ENCODE results near the gene PEX14. TPM values are rescaled to one million over a fixed set of nuclear protein-coding genes. Genes with fewer than 3 reads are reported as not detected.

Gene PEX14
- total RNA-seq, 6 experiments from 2014 or later, result 10.5 to 26.5 (median 16.5) TPM

DNA sequence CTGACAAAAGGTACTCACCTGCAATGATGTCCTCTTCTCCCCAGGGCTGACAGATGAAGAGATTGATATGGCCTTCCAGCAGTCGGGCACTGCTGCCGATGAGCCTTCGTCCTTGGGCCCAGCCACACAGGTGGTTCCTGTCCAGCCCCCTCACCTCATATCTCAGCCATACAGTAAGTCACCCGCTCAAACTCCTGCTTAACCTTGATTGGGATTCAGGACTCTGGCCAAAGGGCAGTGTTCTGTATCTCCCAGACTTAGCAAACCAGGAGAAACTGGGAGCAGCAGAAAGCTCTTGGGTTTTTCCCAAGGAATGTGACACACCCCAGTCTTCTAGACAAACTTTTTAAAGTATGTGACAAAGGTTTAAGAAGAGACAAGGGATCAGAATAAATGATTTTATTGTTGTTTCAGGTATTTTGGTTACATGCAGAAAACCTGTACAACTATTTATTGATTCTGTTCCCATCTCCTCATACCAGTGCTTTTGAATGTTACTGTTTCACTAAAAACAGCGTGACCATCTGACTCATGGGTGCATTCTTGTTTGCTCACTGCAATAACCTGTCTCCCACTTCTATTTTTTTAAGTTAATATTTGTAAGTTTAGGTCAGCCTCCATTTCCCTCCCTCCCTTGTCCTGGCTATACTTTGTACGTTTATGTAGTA, 124.6 kb downstream of the PEX14 start:
- no peaks in the 10 kb centered on the region for H3K36me3 ChIP-seq
- peak overlapping the region; percentile 45 to 75 (median 54) for H3K27ac ChIP-seq
- TF ChIP-seq, protein P1, sequence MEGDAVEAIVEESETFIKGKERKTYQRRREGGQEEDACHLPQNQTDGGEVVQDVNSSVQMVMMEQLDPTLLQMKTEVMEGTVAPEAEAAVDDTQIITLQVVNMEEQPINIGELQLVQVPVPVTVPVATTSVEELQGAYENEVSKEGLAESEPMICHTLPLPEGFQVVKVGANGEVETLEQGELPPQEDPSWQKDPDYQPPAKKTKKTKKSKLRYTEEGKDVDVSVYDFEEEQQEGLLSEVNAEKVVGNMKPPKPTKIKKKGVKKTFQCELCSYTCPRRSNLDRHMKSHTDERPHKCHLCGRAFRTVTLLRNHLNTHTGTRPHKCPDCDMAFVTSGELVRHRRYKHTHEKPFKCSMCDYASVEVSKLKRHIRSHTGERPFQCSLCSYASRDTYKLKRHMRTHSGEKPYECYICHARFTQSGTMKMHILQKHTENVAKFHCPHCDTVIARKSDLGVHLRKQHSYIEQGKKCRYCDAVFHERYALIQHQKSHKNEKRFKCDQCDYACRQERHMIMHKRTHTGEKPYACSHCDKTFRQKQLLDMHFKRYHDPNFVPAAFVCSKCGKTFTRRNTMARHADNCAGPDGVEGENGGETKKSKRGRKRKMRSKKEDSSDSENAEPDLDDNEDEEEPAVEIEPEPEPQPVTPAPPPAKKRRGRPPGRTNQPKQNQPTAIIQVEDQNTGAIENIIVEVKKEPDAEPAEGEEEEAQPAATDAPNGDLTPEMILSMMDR (IDR thresholded peaks at IDR 0.05), result peak in 1 of 4 donors; percentile 29
- TF ChIP-seq POLR2A (IDR thresholded peaks at IDR 0.05), result no peak
- H3K4me1 ChIP-seq, result peaks cover 0 to 48% (median 21%) of the 10 kb centered on the region in 4 donors
- no peaks in the 10 kb centered on the region for H3K9me3 ChIP-seq
- DNase-seq, result peak in 1 of 3 donors; percentile 48
- H3K4me3 ChIP-seq, result no peak overlapping the region
- intact Hi-C loops (cut with DNase I), result no loop called here
- H3K27me3 ChIP-seq, result no peaks in the 10 kb centered on the region
- ATAC-seq, result peak; percentile 69 to 83 (median 74)
- 41% methylated on average over 5 of the region's 6 CpGs for WGBS (ENCODE audit: insufficient coverage, low coverage, low lambda C conversion rate, missing lambda C conversion rate)

DNA sequence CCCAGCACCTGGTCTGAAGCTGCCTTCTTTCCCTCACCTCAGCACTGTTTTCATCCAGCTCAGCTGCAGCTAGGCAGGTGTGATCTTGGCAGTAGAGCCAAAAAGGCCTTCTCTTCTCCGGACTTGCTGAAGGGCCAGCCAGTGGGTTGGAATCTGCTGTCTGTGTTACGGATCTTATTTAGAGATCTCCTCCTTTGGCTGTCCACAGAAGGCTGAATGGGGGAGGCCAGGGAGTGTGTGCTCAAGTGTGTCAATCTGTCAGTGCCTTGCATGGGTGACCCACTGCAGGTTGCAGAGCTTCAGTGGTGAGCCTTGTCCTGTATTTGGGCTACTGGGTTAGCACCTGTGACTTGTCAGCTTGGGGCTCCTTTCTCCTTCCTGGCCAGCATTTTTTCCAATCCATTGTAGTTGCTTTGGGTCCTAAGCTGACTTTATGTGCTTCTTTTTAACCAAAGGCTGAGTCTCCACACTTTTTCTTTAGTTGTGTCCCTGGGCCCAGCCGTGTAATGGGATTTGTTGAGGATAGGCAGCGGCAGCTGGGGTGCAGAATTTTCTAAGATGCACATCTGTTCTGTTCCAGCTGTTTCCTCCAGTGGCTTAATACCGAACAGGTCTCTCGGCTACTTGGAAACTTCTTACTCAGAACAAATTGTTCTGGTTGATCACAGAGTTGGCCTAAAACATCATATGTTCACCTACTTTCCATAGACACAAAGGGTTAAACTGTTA, 126.8 kb downstream of the PEX14 start:
- no peaks in the 10 kb centered on the region for H3K9me3 ChIP-seq
- intact Hi-C loops (cut with DNase I), result no loop called here
- no peak for ATAC-seq

DNA sequence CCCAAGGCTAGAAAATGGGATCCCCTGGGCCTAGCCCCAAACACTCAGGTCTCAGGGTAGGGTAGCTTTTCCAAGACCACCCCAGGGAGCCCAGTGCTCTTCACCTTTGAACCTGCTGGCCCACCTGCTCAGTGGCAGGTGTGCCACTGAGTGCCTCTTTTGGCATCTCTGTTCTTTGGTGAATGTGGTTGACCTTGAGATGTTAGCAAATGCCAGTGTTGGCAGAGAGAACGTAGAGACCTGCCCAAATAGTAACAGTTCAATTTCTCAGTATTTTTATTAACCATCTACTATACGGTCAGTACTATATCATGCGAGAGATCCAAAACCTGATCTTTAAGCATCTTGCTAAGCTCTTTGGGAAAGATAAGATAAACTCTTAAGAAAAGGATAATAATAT, 128.2 kb downstream of the PEX14 start:
- Histone ChIP-seq H3K9me3 (no peaks in the 10 kb centered on the region), H3K27ac (no peak overlapping the region), H3K27me3 (no peaks in the 10 kb centered on the region), H3K4me1 (peaks cover 0 to 28% (median 13%) of the 10 kb centered on the region in 4 donors), H3K36me3 (no peaks in the 10 kb centered on the region), H3K4me3 (no peak overlapping the region)
- TF ChIP-seq POLR2A (IDR thresholded peaks at IDR 0.05), result no peak
- TF ChIP-seq, protein P1 (IDR thresholded peaks at IDR 0.05), result no peak
- whole genome bisulfite sequencing (ENCODE audit: insufficient coverage, low coverage, low lambda C conversion rate, missing lambda C conversion rate), result 25% methylated on average over 3 of the region's 3 CpGs
- intact Hi-C loops (cut with DNase I), result no loop called here
- ATAC-seq (peak in 3 of 4 donors; percentile 24 to 57 (median 49)), DNase-seq (no peak)

More for the DNA sequence above, 126.8 kb downstream of the PEX14 start:
- Histone ChIP-seq H3K4me1 (peaks cover 0 to 38% (median 13%) of the 10 kb centered on the region in 4 donors), H3K27me3 (no peaks in the 10 kb centered on the region), H3K36me3 (no peaks in the 10 kb centered on the region), H3K27ac (no peak overlapping the region), H3K4me3 (no peak overlapping the region)
- no peak for DNase-seq
- WGBS (ENCODE audit: insufficient coverage, low coverage, low lambda C conversion rate, missing lambda C conversion rate), result 92% methylated on average over 5 of the region's 6 CpGs
- TF ChIP-seq, protein P1 (IDR thresholded peaks at IDR 0.05), result no peak
- no peak for TF ChIP-seq POLR2A (IDR thresholded peaks at IDR 0.05)

DNA sequence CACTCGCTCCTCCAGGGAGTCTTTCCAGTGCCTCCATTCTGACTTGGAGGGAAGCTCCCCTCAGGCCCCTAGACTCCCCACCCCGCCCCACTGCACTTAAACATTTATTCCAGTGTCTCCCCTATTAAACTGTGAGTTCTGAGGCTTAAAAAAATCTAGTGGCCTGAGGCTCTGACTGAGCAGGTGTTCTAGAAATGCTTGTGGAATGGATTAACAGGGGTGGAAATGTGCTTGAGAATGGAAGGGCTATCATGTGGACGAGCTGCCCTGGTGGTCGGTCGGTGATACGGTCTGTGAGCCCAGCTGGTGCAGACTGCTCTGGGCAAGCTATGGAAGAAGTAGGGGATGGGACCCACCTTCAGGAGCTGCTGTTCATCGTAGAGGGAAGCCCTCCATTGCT, 130.2 kb downstream of the PEX14 start:
- Histone ChIP-seq H3K4me3 (no peak overlapping the region), H3K9me3 (no peaks in the 10 kb centered on the region), H3K4me1 (peaks cover 0 to 13% (median 5%) of the 10 kb centered on the region in 4 donors), H3K27ac (no peak overlapping the region), H3K36me3 (no peaks in the 10 kb centered on the region), H3K27me3 (no peaks in the 10 kb centered on the region)
- intact Hi-C loops (cut with DNase I), result no loop called here
- no peak for DNase-seq
- 95% methylated on average over 6 of the region's 7 CpGs for WGBS (ENCODE audit: insufficient coverage, low coverage, low lambda C conversion rate, missing lambda C conversion rate)
- no peak for ATAC-seq
- no peak for TF ChIP-seq POLR2A (IDR thresholded peaks at IDR 0.05)
- TF ChIP-seq, protein P1 (IDR thresholded peaks at IDR 0.05), result no peak
